ENCODE measurements around the gene ZFAND3.

ZFAND3 gene

GRCh38 chr6:37819177-37819801, at the start of gene ZFAND3:
Gene ZFAND3 (plus strand): TSS chr6:37819727. CDS start chr6:37819946, 219 bp downstream.
- DNase-seq = peak; percentile 92

GRCh38 chr6:37774028-37774680, 45.4 kb upstream of the ZFAND3 start:
- no peak for DNase-seq

GRCh38 chr6:37776566-37776965, 43.0 kb upstream of the ZFAND3 start:
- no peak for DNase-seq

GRCh38 chr6:37777272-37777834, 42.2 kb upstream of the ZFAND3 start:
- DNase-seq = no peak

DNA sequence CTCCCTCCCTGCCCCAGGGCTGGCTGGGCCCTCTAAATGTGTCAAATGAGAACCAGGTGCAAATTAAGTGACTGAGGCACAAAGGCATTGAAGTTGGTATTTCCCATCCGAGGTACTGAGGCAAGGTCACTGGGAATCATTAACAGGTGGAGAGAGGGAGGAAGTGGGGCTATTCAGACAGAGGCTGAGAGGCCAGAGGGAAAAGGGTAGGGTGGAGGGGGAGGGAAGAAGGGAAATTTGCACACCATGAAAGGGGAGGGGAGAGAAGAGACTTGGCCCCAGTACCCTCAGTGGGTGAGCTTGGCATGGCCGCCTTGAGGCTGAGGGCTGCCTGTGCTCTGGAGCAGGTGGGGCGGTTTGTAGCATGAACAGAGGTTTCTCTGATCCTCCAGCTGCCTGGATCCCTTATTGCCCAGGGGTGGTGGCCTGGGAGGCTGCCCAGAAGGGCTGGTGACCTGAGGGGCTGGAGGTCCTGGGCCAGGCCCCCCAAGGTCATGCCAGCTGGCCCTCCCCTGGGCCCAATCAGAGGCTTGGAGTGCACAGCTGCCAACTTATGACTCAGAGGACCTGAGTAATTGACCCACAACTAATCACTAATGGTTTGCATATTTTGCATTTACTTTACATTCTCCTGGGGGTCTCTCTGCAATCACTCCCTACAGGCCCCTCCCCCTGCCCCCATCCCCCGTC, 40.3 kb upstream of the ZFAND3 start:
- DNase-seq = no peak

- no peak for DNase-seq
Observed at GRCh38 chr6:37779902-37780628, 39.5 kb upstream of the ZFAND3 start.

DNA sequence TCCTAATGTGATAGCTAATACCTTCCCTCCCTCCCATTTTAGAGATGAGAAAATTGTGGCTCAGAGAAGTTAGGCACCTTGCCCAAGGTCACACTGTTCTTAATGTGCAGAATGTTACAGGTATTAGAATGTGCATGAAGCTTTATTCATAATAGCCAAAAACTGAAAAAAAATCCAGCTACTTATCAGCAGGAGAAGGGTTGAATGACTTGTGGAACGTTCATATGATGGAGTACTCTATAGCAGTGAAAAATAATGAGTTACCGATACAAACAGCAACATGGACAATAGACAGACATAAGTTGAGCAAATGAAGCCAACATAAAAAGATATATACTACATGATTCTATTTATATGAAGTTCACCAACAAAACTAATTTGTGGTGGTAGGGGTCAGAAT, 37.7 kb upstream of the ZFAND3 start:
- no peak for DNase-seq

GRCh38 chr6:37783025-37783855, 36.3 kb upstream of the ZFAND3 start:
- peak; percentile 23 for DNase-seq

GRCh38 chr6:37783856-37784584, 35.5 kb upstream of the ZFAND3 start:
- DNase-seq = peak; percentile 65

GRCh38 chr6:37784585-37784967, 35.0 kb upstream of the ZFAND3 start:
- peak; percentile 65 for DNase-seq

GRCh38 chr6:37785002-37785662, 34.4 kb upstream of the ZFAND3 start:
- no peak for DNase-seq

DNA sequence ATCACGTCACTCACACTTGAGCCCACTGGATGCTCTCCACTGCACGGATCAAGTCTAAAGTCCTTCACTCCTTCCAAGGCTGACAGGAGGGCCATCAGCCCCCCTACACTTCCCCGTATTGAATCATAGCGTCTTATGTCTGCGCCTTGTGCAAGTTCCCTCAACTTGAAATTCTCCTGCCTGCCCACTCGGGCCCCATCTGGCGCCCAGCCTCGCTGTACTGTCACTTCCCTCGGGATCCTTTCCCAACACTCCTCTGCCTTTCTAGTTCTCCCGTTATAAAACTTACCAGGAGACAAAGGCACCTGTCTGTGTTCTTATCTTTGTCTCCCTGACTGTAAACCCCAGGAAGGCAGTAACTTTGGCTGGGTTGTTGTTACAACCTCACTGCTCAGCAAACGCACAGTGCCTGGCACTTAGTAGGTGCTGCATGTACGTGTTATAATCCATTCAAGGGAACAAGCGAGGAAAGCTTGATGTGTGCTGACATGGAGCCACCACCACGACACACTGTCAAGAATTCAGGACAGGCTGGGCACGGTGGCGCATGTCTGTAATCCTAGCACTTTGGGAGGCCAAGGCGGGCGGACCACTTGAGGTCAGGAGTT, 33.8 kb upstream of the ZFAND3 start:
- DNase-seq = no peak

GRCh38 chr6:37787216-37787615, 32.3 kb upstream of the ZFAND3 start:
- DNase-seq = no peak

DNA sequence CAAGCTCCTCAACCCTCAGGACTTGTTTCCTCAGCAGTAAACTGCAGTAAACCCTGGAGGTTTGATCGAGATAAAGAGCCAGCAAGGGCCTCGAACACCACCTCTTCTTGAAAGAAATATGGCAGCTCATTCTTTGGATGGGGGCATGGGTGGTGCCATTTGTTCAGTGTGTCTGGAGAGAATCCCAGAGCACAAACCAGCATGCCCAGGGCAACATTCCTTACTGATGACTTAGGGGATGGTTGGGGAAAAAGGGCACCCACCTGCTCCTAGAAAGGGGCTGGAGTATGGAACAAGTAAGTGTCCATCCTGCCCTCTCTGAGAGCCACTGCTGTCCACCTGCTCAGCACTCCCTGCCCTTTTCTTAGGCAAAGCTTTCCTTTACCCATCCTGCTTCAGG, 31.3 kb upstream of the ZFAND3 start:
- DNase-seq = no peak

DNA sequence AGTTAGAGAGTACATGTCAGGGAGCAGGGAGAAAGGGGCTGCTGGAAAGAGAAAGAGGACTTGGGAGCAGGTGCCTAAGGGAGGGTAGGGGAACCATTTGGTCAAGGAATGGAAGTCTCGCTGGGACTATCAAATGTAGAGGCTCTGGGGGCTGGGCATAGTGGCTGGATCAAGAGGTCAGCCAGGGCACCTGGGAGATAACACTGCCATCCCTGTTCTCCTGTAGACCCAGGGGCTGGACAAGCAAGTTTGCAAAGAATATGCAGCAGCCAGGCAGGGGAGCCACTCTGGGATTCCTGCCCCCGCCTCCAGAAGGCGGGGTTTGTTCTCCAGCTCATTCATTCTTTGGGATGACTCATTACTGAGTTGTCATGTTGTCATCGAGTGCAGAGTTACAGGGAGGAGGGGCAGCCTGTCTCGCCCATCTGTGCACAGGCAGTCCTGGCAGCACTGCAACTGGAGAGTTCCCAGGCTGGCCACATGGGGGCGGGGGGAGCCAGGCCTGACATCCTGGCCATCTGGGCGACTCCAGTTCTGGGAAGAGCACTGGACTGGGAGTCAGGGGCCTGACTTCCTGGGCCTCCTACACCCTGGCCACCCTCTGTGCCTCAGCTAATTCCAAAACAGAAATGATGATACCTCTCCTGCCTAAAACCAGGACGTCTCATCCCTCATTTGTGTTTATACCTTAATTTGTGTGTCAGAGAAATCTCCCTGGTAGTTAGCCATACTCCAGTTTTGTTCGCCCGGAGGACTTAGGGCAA, 28.2 kb upstream of the ZFAND3 start:
- DNase-seq = peak; percentile 16

- DNase-seq = no peak
Observed at GRCh38 chr6:37792457-37793033, 27.0 kb upstream of the ZFAND3 start.

DNA sequence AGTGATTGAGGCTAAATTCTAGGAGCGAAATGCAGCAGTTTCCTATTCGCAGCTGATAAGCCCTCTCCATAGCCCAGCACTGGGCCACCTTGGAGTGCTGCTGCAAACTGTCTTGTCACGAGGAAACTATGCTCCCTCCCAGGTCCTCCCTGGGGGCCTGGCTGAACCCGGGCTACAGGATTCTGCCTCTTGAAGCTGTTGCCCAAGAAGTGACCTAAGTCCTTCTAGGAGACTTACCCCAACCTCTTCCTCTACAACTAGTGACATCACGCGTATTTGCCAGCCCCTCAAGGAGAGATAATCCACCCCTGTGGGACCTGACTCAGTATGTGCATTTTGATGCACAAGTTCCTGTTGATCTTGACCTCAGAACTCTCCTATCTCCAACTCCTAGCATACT, 26.5 kb upstream of the ZFAND3 start:
- no peak for DNase-seq

- no peak for DNase-seq
Observed at GRCh38 chr6:37794825-37795224, 24.7 kb upstream of the ZFAND3 start.

Data from NCI-H1092 (cell line).